K562 (cell line): Measurements from ENCODE around the gene SUPT5H. TPM values are rescaled to one million over a fixed set of nuclear protein-coding genes. Genes with fewer than 3 reads are reported as not detected.

Experiments
- BACH1 ChIP-seq: fragments of 200-800 bp; sonication (Bioruptor generic); IDR thresholded peaks from 2 replicates; pipeline ENCODE4 v1.6.1; 2016; ENCODE audit warnings: missing genetic modification characterization, missing compliant biosample characterization
- CEBPG ChIP-seq, 3 experiments: fragments of 200-800 bp in 1 of 3; sonication (Bioruptor generic) in 1 of 3; sonication (generic) in 1 of 3; formaldehyde crosslinking in 1 of 3; IDR thresholded peaks in 2 of 3; conservative IDR thresholded peaks in 1 of 3; 2 replicates each; pipeline versions ENCODE4 v1.6.1 to v1.8.0; 2016 to 2022; ENCODE audit warnings: missing compliant biosample characterization in 2 of 3, missing genetic modification characterization in 2 of 3, mild to moderate bottlenecking in 1 of 3, missing genetic modification reagents in 1 of 3
- CTCFL ChIP-seq: IDR thresholded peaks from 2 replicates; pipeline ENCODE4 v1.6.1; 2011; ENCODE audit warnings: borderline replicate concordance, low read depth, mild to moderate bottlenecking, moderate library complexity, low read length; ENCODE audit not compliant: insufficient read depth, poor library complexity, severe bottlenecking
- GATA2 ChIP-seq: sonication (generic); formaldehyde crosslinking; IDR thresholded peaks from 2 replicates; pipeline ENCODE4 v1.4.0; 2020; ENCODE audit warnings: mild to moderate bottlenecking, missing genetic modification reagents
- HLTF ChIP-seq: fragments of 450-650 bp; IDR thresholded peaks from 2 replicates; pipeline ENCODE4 v1.6.1; 2016
- ILK ChIP-seq: fragments of 450-650 bp; IDR thresholded peaks from 2 replicates; pipeline ENCODE4 v1.6.1; 2016; ENCODE audit warnings: missing genetic modification characterization, low read depth, mild to moderate bottlenecking, missing compliant biosample characterization, moderate library complexity, borderline replicate concordance
- RBFOX2 ChIP-seq: fragments of 200-400 bp; formaldehyde crosslinking; IDR thresholded peaks from 2 replicates; pipeline ENCODE4 v1.6.1; 2017; ENCODE audit warnings: low read depth, mild to moderate bottlenecking, low read length, moderate library complexity
- SAP30 ChIP-seq: fragments of 200-600 bp; sonication (generic); IDR thresholded peaks from 2 replicates; pipeline ENCODE4 v1.6.1; 2012; ENCODE audit warnings: borderline replicate concordance, low read depth, mild to moderate bottlenecking, moderate library complexity, low read length, control low read depth, inconsistent platforms; ENCODE audit not compliant: insufficient read depth, poor library complexity, severe bottlenecking
- SETDB1 ChIP-seq: IDR thresholded peaks from one replicate; pipeline ENCODE4 v1.6.1; 2012; ENCODE audit warnings: low read length, control low read depth, inconsistent platforms
- ZNF318 ChIP-seq, 2 experiments: fragments of 450-650 bp; IDR thresholded peaks; 2 replicates each; pipeline ENCODE4 v1.6.1; 2016; ENCODE audit warnings: mild to moderate bottlenecking in 2 of 2, borderline replicate concordance in 1 of 2, low read depth in 1 of 2, moderate library complexity in 1 of 2
- ZNF347 ChIP-seq: fragments of 450-650 bp; formaldehyde crosslinking; IDR thresholded peaks from 2 replicates; pipeline ENCODE4 v1.4.0; 2020; ENCODE audit warnings: low read depth, mild to moderate bottlenecking, moderate library complexity
- ZNF431 ChIP-seq: sonication (generic); formaldehyde crosslinking; IDR thresholded peaks from 2 replicates; pipeline ENCODE4 v1.8.0; 2022; ENCODE audit warnings: mild to moderate bottlenecking, missing genetic modification reagents
- ZNF551 ChIP-seq: fragments of 250-450 bp; sonication (Bioruptor Pico); IDR thresholded peaks from 2 replicates; pipeline ENCODE4 v1.5.0; 2021; ENCODE audit warnings: mild to moderate bottlenecking, moderate library complexity
- polyA plus RNA-seq, 8 experiments: library from polyadenylated mRNA; depleted of rRNA in 4 of 8; stranded (reverse) in 5 of 8; unstranded in 3 of 8; fragments of >200 nt; fragmentation: Nextera tagmentation in 2 of 8; fragmentation: Illumina TruSeq in 1 of 8; extraction: Ambion mirVana in 2 of 8; extraction: Trizol in 1 of 8; gene quantifications; 2 replicates each; pipeline versions ENCODE4 v1.2.1 to v1.2.3, GENCODE V29; 2011 to 2014; ENCODE audit warnings: inconsistent platforms in 1 of 8, missing spikeins in 1 of 8
- total RNA-seq, 7 experiments: library from RNA; depleted of rRNA in 6 of 7; stranded (reverse); fragments of >200 nt in 6 of 7; fragmentation: Illumina TruSeq in 2 of 7; extraction: Trizol in 2 of 7; gene quantifications; 2 replicates each; pipeline versions ENCODE4 v1.2.1 to v1.2.3, GENCODE V29; 2011 to 2021; ENCODE audit warnings: low replicate concordance in 1 of 7
- TF ChIP-seq, protein P1 (sequence below): conservative IDR thresholded peaks from 2 replicates; pipeline ENCODE4 v1.6.1; 2011; ENCODE audit warnings: low read depth, mild to moderate bottlenecking, low read length; ENCODE audit not compliant: control insufficient read depth

Gene SUPT5H
- total and polyA plus RNA-seq, 9 of the 15 experiments (the other 6 are each of a cell fraction or from before 2014, with no cell fraction given), result 13.3 to 85.9 (median 35.9) TPM

DNA sequence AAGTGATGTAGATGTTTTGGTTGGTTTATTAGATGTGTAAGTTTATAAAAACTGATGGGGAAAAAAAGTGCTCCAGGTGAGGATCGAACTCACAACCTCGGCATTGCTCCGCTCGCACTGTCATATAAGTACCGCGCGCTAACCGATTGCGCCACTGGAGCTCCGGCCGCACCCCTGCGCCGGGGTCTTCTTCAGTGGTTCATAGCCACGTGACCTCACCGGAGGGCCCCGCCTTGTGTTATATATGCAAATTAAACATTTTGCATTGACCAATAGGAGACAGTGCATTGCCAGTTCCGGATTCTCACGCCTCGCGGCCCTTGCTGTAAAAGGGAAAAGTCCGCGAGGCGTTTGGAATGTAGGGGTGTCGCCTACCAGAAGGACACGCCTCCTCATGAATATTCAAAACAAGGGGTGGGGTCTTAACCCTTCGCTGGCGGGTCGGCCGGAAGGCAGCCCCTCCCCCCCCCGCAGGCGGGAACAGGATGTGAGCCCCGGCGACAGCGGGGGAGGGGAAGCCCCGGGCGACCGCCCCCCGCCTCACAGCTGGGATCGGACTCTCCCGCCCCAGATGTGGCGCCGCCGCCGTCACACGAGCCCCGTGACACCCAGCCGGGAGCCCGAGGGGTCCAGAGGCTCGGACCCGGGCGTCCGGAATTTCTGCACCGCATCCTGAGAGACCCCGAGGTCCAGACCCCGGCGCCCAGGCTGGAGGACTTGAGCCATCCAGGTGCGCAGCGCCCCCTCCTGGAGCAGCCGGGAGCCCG lies 33.1 kb upstream of the SUPT5H start, which contains the start of gene PLEKHG2 (continued):
- TF ChIP-seq ZNF318 (IDR thresholded peaks at IDR 0.05; ENCODE audit: borderline replicate concordance in 1 of 2, low read depth in 1 of 2) (no peak; a peak in 1 of 4 replicates), CEBPG (CRISPR knock-in tag; IDR thresholded peaks at IDR 0.05) (peak; percentile 98), CEBPG (tag; conservative IDR thresholded peaks at IDR 0.05 in 1 of 2, IDR thresholded peaks at IDR 0.05 in 1 of 2) (peak; percentile 99), ILK (no peak), ZNF431 (CRISPR knock-in tag) (no peak), BACH1 (peak; percentile 26; the same call in 1 of the 2 replicates), SETDB1 (no peak), RBFOX2 (peak; percentile 92), ZNF551 (no peak), CTCFL (peak; percentile 93), HLTF (no peak), SAP30 (peak; percentile 78), GATA2 (CRISPR knock-in tag) (no peak), ZNF347 (no peak)
- TF ChIP-seq, protein P1, sequence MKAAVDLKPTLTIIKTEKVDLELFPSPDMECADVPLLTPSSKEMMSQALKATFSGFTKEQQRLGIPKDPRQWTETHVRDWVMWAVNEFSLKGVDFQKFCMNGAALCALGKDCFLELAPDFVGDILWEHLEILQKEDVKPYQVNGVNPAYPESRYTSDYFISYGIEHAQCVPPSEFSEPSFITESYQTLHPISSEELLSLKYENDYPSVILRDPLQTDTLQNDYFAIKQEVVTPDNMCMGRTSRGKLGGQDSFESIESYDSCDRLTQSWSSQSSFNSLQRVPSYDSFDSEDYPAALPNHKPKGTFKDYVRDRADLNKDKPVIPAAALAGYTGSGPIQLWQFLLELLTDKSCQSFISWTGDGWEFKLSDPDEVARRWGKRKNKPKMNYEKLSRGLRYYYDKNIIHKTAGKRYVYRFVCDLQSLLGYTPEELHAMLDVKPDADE, result peak; percentile 76
